ENCODE measurements around the gene ENO1. TPM values are rescaled to one million over a fixed set of nuclear protein-coding genes. Genes with fewer than 3 reads are reported as not detected.

ENO1 gene
- total and polyA plus RNA-seq, 2 of the 4 experiments (the other 2 are of a cell fraction): 2,125 to 3,643 TPM

- Histone ChIP-seq H3K23ac (ENCODE audit: low read depth, low read length) (peak overlapping the region; percentile 0), H3K27me3 (ENCODE audit: control insufficient read depth, insufficient read depth, low read length) (no peaks in the 10 kb centered on the region), H3K18ac (ENCODE audit: low read depth, low read length) (peak overlapping the region; percentile 11; the same call in 1 of the 2 replicates), H2AK9ac (replicated peaks; ENCODE audit: low read depth, low read length, poor library complexity) (no peak overlapping the region), H3K9me3 (ENCODE audit: control insufficient read depth, insufficient read depth, low read length) (no peaks in the 10 kb centered on the region), H2BK15ac (ENCODE audit: low read depth, low read length) (no peak overlapping the region), H4K20me1 (ENCODE audit: insufficient read depth, low read length) (peaks cover 99% of the 10 kb centered on the region), H3K9ac (ENCODE audit: low read depth, low read length) (peak overlapping the region; percentile 11; the same call in 1 of the 2 replicates), H3K9me1 (ENCODE audit: insufficient read depth, low read length) (peaks cover 24% of the 10 kb centered on the region), H3K27ac (ENCODE audit: insufficient read depth, low read length) (peak overlapping the region; percentile 30; the same call in 1 of the 2 replicates), H4K91ac (ENCODE audit: insufficient read depth, low read depth, low read length) (no peak overlapping the region), H2BK120ac (ENCODE audit: low read depth, low read length) (no peak overlapping the region), H3K4me1 (ENCODE audit: control insufficient read depth, insufficient read depth, low read length) (peaks cover 42% of the 10 kb centered on the region), H3K4ac (ENCODE audit: low read depth, low read length) (peak overlapping the region; percentile 49), H2BK20ac (ENCODE audit: low read depth, low read length) (no peak overlapping the region), H3K56ac (ENCODE audit: extremely low read depth, insufficient read depth, low read length) (no peak overlapping the region), H3K4me3 (ENCODE audit: insufficient read depth, low read depth, low read length) (no peak overlapping the region), H2BK5ac (ENCODE audit: low read depth, low read length, poor library complexity, severe bottlenecking) (peak overlapping the region; percentile 17), H2AFZ (replicated peaks; ENCODE audit: low read length, poor library complexity) (no peak overlapping the region), H3K14ac (replicated peaks; ENCODE audit: low read depth, low read length) (peak overlapping the region; percentile 12; the same call in 1 of the 2 replicates), H3K4me2 (ENCODE audit: low read depth, low read length) (peak overlapping the region; percentile 7), H4K5ac (ENCODE audit: low read depth, low read length) (no peak overlapping the region), H3K36me3 (ENCODE audit: control insufficient read depth, insufficient read depth, low read length) (peaks cover 71% of the 10 kb centered on the region), H3K79me1 (ENCODE audit: low read depth in 1 of 2, low read length in 2 of 2) (peaks cover 42 to 68% of the 10 kb centered on the region in 2 experiments), H2AK5ac (ENCODE audit: low read depth, low read length) (peak overlapping the region; percentile 24; the same call in 1 of the 2 replicates), H4K8ac (ENCODE audit: low read depth in 2 of 2, low read length in 2 of 2) (no peak overlapping the region)
- CTCF ChIA-PET: interaction anchor here (0.9 to 1.2 kb wide), 3 partner anchors 9 to 14 kb away, joined by 3 to 5 read pairs (median 3); no protein-coding TSS in a partner anchor
- WGBS, 2 experiments (ENCODE audit: extremely low coverage in 2 of 2, insufficient read length in 1 of 2): 83% methylated on average over 2 of the region's 5 CpGs; no CpG with 5 or more reads in 1 of the 2 experiments
- dilution Hi-C loops (cut with HindIII; ENCODE audit: low sequenced_read_pairs, unreplicated experiment): no loop called here
- no peak for TF ChIP-seq NFE2L2 (IDR thresholded peaks at IDR 0.05; ENCODE audit: low read depth, low read length)
- no peak for TF ChIP-seq RFX5 (IDR thresholded peaks at IDR 0.05; ENCODE audit: low read depth, low read length)
- no peak for TF ChIP-seq RAD21 (IDR thresholded peaks at IDR 0.05; ENCODE audit: low read length)
- TF ChIP-seq CHD1 (IDR thresholded peaks at IDR 0.05; ENCODE audit: low read depth, low read length): no peak
- TF ChIP-seq, protein P1, sequence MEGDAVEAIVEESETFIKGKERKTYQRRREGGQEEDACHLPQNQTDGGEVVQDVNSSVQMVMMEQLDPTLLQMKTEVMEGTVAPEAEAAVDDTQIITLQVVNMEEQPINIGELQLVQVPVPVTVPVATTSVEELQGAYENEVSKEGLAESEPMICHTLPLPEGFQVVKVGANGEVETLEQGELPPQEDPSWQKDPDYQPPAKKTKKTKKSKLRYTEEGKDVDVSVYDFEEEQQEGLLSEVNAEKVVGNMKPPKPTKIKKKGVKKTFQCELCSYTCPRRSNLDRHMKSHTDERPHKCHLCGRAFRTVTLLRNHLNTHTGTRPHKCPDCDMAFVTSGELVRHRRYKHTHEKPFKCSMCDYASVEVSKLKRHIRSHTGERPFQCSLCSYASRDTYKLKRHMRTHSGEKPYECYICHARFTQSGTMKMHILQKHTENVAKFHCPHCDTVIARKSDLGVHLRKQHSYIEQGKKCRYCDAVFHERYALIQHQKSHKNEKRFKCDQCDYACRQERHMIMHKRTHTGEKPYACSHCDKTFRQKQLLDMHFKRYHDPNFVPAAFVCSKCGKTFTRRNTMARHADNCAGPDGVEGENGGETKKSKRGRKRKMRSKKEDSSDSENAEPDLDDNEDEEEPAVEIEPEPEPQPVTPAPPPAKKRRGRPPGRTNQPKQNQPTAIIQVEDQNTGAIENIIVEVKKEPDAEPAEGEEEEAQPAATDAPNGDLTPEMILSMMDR (conservative IDR thresholded peaks at IDR 0.05; ENCODE audit: low read depth, low read length): no peak
- no peak for TF ChIP-seq BHLHE40 (IDR thresholded peaks at IDR 0.05; ENCODE audit: low read depth, low read length)
- TF ChIP-seq ELK1 (IDR thresholded peaks at IDR 0.05; ENCODE audit: borderline replicate concordance, low read depth, low read length): no peak
- TF ChIP-seq MXI1 (IDR thresholded peaks at IDR 0.05; ENCODE audit: borderline replicate concordance, low read depth, low read length): no peak
- no peak for TF ChIP-seq MAZ (IDR thresholded peaks at IDR 0.05; ENCODE audit: borderline replicate concordance, low read depth, low read length)
- no peak for TF ChIP-seq POLR2A (IDR thresholded peaks at IDR 0.05; ENCODE audit: low read depth, low read length)
- TF ChIP-seq CEBPB (IDR thresholded peaks at IDR 0.05; ENCODE audit: low read depth, low read length): no peak
- no peak for TF ChIP-seq RCOR1 (IDR thresholded peaks at IDR 0.05; ENCODE audit: insufficient replicate concordance, low read length)
- no peak for TF ChIP-seq FOS (IDR thresholded peaks at IDR 0.05; ENCODE audit: low read depth, low read length)
- TF ChIP-seq MAFK (IDR thresholded peaks at IDR 0.05; ENCODE audit: low read depth, low read length): no peak
- BruUV-seq (replicated peaks): no TSS peak
- no peak for ATAC-seq (ENCODE audit: low read depth)
- in situ Hi-C loops (cut with MboI; ENCODE audit: low sequenced_read_pairs): loop anchor here (25.0 kb wide), 1 partner anchor 886 kb away; no protein-coding TSS in a partner anchor
- DNase-seq: no peak
- POLR2A ChIA-PET (ENCODE audit: unreplicated experiment): no interaction called here
- intact Hi-C loops (cut with micrococcal nuclease): loop anchor here (5.0 kb wide), 2 partner anchors 114 to 134 kb away; no protein-coding TSS in a partner anchor
Observed at GRCh38 chr1:8873001-8873400, 5.5 kb downstream of the ENO1 start.
